Activated CD4-positive, alpha-beta T cell treated with anti-CD3 and anti-CD28 coated beads for 36 hours (primary cell): ENCODE measurements around the gene DAB1. TPM values are rescaled to one million over a fixed set of nuclear protein-coding genes. Genes with fewer than 3 reads are reported as not detected.

Source experiments
- ATAC-seq: fragments of 200-7000 bp; cut with Tn5 transposase; one replicate; pipeline ENCODE4 v1.10.0; 2021; ENCODE audit warnings: mild to moderate bottlenecking, moderate library complexity
- CTCF ChIA-PET: fragments of 350-600 bp; sonication (Branson Sonifier 250); formaldehyde crosslinking; loops from one replicate; lab custom pipeline; 2021; ENCODE audit warnings: antibody characterized with exemption; lab: Charles Lee
- POLR2A ChIA-PET: fragments of 350-600 bp; sonication (Branson Sonifier 250); formaldehyde crosslinking; loops from one replicate; lab custom pipeline; 2021; ENCODE audit warnings: antibody characterized with exemption, inconsistent platforms; lab: Charles Lee
- DNase-seq: peaks from one replicate; pipeline ENCODE4 v3.0.0-alpha.2; 2020
- H3K27ac Mint-ChIP-seq: one replicate; pipeline ENCODE4 v1.8.0; 2021; ENCODE audit warnings: mixed read lengths
- H3K27me3 Mint-ChIP-seq: one replicate; pipeline ENCODE4 v1.8.0; 2021; ENCODE audit warnings: mixed read lengths
- H3K36me3 Mint-ChIP-seq: one replicate; pipeline ENCODE4 v1.8.0; 2021; ENCODE audit warnings: low read depth, mixed read lengths
- H3K4me1 Mint-ChIP-seq: one replicate; pipeline ENCODE4 v1.8.0; 2021; ENCODE audit warnings: mixed read lengths
- H3K4me3 Mint-ChIP-seq: one replicate; pipeline ENCODE4 v1.8.0; 2021; ENCODE audit warnings: mild to moderate bottlenecking, moderate library complexity, mixed read lengths
- H3K9me3 Mint-ChIP-seq: one replicate; pipeline ENCODE4 v1.8.0; 2021; ENCODE audit warnings: low read depth, mixed read lengths
- intact Hi-C, 2 experiments: fragments of 100-400 bp; cut with DNase I in 1 of 2; cut with micrococcal nuclease in 1 of 2; formaldehyde crosslinking; loops; one replicate each; pipeline versions ENCODE4 v1.14.2 to v1.15.1; 2022 to 2024; cut with DNase I, micrococcal nuclease
- total RNA-seq, 2 experiments: library from RNA; stranded (reverse); gene quantifications; one replicate each; pipeline ENCODE4 v1.2.3, GENCODE V29; 2021

Gene DAB1
- total RNA-seq, 2 experiments from 2014 or later, result 0.11 TPM; not detected in 1

DNA sequence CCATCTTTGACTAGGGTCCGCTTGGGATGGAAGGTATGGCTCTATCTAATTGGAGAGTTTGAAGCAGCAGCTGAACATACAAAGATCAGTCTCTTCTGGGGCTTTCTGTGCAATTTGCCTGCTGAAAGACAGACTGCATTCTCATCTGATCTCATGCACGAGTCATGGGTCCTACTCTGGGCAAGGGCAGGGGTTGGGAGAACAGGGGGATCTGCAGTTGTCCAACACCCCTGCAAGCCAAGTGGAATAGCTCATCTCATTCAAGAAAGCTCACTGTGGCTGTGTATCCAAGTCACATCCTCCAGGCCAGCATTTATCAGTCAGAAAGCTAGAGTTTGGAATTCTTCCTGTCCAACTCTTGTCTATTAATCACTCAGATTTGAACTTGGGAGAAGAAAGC is 280.9 kb downstream of the DAB1 start:
- no peak overlapping the region for H3K4me3 Mint-ChIP-seq
- POLR2A ChIA-PET, result no interaction called here
- H3K27me3 Mint-ChIP-seq, result peaks cover 2% of the 10 kb centered on the region
- intact Hi-C loops, result no loop called here
- DNase-seq, result no peak
- no peak overlapping the region for H3K27ac Mint-ChIP-seq
- no peaks in the 10 kb centered on the region for H3K4me1 Mint-ChIP-seq
- no peak for ATAC-seq
- no peaks in the 10 kb centered on the region for H3K36me3 Mint-ChIP-seq
- H3K9me3 Mint-ChIP-seq, result no peaks in the 10 kb centered on the region
- CTCF ChIA-PET, result no interaction called here

DNA sequence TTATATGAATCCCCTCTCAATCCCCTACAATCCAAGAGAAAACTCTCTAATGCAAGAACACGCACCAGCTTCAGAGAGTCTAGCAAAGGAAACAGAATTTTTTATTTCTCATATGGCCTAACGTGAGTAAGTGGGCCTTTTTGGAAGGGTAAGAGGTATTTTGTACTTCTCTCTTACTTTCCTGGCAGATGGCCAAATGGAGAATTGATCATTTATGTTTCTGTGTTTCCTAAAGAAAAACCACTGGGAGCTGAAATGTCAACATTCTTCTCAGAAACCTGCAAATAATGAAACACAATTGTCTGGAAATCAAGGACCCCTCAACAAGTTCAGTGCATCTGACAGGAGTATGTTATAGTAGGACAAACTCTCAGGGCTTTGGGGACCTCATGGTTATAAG is 281.7 kb downstream of the DAB1 start:
- intact Hi-C loops, result no loop called here
- DNase-seq, result no peak
- no peak for ATAC-seq
- Mint-ChIP-seq H3K4me3 (no peak overlapping the region), H3K9me3 (no peaks in the 10 kb centered on the region), H3K27ac (no peak overlapping the region), H3K27me3 (peaks cover 2% of the 10 kb centered on the region), H3K36me3 (no peaks in the 10 kb centered on the region), H3K4me1 (no peaks in the 10 kb centered on the region)
- POLR2A ChIA-PET, result no interaction called here
- CTCF ChIA-PET, result no interaction called here

DNA sequence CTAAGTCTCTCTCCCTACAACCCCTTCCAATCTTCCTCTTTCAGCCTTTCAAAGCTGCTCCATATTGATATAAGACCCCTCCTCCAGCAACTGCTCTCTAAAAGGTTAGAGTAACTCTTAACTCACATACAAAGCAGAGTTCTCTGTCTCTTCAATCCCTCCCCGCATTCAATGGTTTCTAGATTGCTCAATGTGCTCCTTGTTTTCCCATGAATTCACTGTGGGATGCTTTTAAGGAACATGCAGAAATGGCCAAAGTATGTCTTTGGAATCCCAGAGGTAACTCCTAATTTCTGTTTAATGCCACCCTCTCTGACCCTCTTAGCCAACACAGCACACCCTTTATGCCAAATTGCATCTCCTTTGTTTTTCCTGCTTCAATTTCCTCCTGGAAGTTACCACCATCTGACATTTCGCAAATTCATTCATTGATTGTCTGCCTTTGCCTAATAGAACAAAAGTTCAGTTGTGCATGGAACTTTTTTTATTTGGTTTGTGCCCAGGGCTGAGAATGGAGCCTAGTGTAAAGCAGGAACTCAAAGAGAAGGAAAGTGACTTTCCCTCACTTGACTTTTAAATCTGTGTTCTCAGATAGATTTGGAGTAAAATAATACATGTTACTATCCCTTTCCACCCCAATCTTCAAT is 285.3 kb downstream of the DAB1 start:
- no peaks in the 10 kb centered on the region for H3K9me3 Mint-ChIP-seq
- H3K27me3 Mint-ChIP-seq, result peaks cover 2% of the 10 kb centered on the region
- no peaks in the 10 kb centered on the region for H3K4me1 Mint-ChIP-seq
- DNase-seq (no peak), ATAC-seq (no peak)
- no peaks in the 10 kb centered on the region for H3K36me3 Mint-ChIP-seq
- H3K4me3 Mint-ChIP-seq, result no peak overlapping the region
- POLR2A ChIA-PET, result no interaction called here
- CTCF ChIA-PET, result no interaction called here
- no peak overlapping the region for H3K27ac Mint-ChIP-seq
- intact Hi-C loops, result no loop called here

DNA sequence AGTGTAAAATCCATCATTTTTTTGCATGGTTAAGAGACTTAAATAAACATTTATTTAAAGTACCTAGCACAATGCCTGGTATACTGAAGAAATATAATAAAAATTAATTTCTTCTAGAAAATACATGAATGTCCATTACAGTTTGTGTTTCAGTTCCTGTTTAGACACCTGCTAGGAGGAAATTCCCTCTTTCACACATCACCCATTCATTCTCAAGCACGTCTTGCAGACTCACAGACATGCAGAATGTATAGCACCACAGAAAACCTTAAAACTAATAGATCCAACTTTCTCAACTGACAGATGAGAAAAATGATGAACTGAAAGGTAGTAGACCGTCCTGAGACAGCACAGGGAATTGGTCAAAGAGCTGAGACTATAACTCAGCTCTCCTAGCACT is 285.9 kb downstream of the DAB1 start:
- Mint-ChIP-seq H3K27ac (no peak overlapping the region), H3K4me1 (no peaks in the 10 kb centered on the region), H3K4me3 (no peak overlapping the region), H3K27me3 (peaks cover under 1% of the 10 kb centered on the region), H3K36me3 (no peaks in the 10 kb centered on the region), H3K9me3 (no peaks in the 10 kb centered on the region)
- ATAC-seq, result no peak
- ChIA-PET POLR2A (no interaction called here), CTCF (no interaction called here)
- DNase-seq, result no peak
- intact Hi-C loops, result no loop called here

DNA sequence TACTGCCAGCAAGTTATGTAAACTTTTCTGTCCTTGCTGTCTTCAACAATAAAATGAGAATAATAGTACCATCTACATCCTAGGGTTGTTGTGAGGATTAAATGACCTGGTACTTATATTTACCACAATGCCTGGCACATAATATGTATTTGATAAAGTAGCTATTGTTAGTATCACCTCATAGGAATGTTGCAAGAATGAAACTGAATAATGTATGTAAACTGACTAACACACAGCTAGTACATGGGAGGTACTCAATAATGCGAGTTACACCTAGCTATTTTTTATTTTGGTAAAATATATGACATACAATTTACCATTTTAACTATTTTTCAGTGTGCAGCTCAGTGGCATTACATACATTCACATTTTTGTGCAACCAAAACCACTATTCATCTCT is 289.1 kb downstream of the DAB1 start:
- peaks cover 2% of the 10 kb centered on the region for H3K27me3 Mint-ChIP-seq
- H3K9me3 Mint-ChIP-seq, result no peaks in the 10 kb centered on the region
- DNase-seq (no peak), ATAC-seq (no peak)
- H3K4me3 Mint-ChIP-seq, result no peak overlapping the region
- no peak overlapping the region for H3K27ac Mint-ChIP-seq
- ChIA-PET CTCF (no interaction called here), POLR2A (no interaction called here)
- intact Hi-C loops, result no loop called here
- H3K36me3 Mint-ChIP-seq, result no peaks in the 10 kb centered on the region
- H3K4me1 Mint-ChIP-seq, result no peaks in the 10 kb centered on the region

DNA sequence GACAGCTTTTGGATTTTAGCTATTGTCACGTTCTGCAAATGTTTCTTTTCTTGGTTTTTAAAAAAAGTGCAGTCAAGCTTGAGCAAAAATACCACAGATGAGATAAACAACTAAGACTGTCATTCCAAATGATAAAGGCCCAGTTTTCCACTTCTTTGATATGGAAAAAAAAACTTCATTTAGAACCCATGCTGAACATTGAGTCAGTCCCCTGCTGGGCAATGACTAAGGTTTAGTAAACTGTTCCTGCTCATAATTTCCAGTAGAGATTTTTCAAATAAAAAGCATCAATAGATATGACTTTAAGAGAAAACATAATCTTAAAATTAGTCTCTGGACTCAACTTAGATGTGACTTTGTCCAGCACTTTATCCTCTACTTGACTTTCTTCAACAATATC is 290.2 kb downstream of the DAB1 start:
- POLR2A ChIA-PET, result no interaction called here
- DNase-seq, result no peak
- Mint-ChIP-seq H3K36me3 (no peaks in the 10 kb centered on the region), H3K4me1 (no peaks in the 10 kb centered on the region), H3K9me3 (no peaks in the 10 kb centered on the region), H3K27me3 (peaks cover 3% of the 10 kb centered on the region), H3K27ac (no peak overlapping the region), H3K4me3 (no peak overlapping the region)
- no peak for ATAC-seq
- intact Hi-C loops, result no loop called here
- CTCF ChIA-PET, result no interaction called here

DNA sequence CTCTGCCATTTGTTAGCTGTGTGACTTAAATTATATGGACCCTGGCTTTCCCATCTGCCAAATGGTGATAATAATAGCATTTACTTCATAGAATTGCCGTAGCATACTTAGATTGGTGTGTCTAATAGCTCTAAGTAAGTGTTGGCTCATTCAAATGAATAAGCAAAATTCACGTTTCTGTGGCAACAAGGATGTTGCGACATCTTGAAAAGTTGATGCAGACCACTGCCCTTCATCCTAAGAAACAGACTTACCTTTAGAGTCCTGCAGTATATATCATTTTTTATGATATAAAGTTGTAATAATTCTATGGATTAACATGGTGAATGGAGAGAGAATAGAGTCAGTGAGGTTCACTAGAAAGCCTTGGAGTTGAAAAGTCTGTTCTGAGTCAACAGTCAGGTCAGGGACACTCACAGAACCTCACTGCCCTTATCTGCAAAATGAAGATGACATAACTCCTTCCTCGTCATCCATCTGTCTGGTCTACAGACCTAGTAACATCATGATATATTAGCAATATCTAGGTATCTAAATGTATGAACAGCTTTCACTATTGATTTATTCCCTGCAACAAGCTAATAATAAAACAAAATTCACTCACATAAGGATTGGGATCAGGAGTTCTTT is 290.8 kb downstream of the DAB1 start:
- DNase-seq, result no peak
- Mint-ChIP-seq H3K27ac (no peak overlapping the region), H3K4me3 (no peak overlapping the region), H3K36me3 (no peaks in the 10 kb centered on the region), H3K9me3 (no peaks in the 10 kb centered on the region), H3K4me1 (no peaks in the 10 kb centered on the region), H3K27me3 (peaks cover 3% of the 10 kb centered on the region)
- ATAC-seq, result no peak
- POLR2A ChIA-PET, result no interaction called here
- intact Hi-C loops, result no loop called here
- CTCF ChIA-PET, result no interaction called here

DNA sequence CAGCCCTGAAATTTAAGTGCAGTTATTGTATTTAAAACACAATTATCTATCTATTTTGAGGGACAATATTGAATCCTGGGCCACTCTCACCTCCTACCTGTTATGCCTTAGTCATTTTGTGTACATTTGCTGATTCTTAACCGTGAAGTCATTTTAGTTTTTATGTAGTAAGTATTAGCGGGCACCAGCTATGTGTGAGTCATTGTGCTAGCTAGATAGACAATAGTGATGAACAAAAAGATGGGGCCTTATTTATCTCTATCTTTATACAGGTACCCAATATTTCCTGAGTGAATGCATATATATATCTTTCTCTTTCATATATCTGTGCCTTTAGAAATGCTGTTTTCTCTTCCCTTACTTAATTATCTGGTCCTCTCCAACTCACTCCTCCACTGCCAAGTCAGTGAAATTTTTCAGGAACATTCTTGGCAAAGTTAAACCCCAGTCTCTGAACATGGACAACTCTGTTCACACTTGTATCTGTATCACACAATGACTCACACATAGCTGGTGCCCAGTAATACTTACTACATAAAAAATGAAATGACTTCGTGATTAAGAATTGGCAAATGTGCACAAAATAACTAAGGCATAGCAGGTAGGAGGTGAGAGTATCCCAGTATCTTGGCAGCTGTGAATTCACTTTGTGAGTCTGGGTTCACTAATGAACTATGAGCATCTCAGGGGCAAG is 292.0 kb downstream of the DAB1 start:
- no peak for DNase-seq
- Mint-ChIP-seq H3K4me1 (no peaks in the 10 kb centered on the region), H3K4me3 (no peak overlapping the region), H3K36me3 (no peaks in the 10 kb centered on the region), H3K9me3 (no peaks in the 10 kb centered on the region), H3K27me3 (peaks cover 3% of the 10 kb centered on the region), H3K27ac (no peak overlapping the region)
- POLR2A ChIA-PET, result no interaction called here
- no peak for ATAC-seq
- intact Hi-C loops, result no loop called here
- CTCF ChIA-PET, result no interaction called here

DNA sequence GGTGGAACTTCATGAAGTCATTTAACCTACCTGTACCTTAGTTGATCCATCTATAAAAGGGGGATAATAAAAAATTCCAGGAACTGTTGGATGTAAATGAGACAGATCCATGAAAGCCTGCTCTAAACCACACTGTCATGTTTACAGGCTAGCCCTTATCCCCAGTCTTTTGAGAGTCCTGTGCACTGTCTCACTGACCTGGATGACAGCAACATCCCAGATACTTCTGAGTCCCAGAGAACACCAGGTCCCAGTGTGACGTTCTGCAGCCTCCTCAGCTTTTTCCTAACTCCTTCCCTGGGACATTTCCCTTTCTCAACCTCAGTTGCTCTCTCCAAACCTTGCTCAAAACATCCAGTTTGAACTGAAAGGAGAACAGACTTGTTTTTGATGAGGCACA is 292.6 kb downstream of the DAB1 start:
- Mint-ChIP-seq H3K27me3 (peaks cover 6% of the 10 kb centered on the region), H3K36me3 (no peaks in the 10 kb centered on the region), H3K27ac (no peak overlapping the region), H3K9me3 (no peaks in the 10 kb centered on the region), H3K4me3 (no peak overlapping the region), H3K4me1 (no peaks in the 10 kb centered on the region)
- intact Hi-C loops, result no loop called here
- ChIA-PET POLR2A (no interaction called here), CTCF (no interaction called here)
- no peak for DNase-seq
- no peak for ATAC-seq

DNA sequence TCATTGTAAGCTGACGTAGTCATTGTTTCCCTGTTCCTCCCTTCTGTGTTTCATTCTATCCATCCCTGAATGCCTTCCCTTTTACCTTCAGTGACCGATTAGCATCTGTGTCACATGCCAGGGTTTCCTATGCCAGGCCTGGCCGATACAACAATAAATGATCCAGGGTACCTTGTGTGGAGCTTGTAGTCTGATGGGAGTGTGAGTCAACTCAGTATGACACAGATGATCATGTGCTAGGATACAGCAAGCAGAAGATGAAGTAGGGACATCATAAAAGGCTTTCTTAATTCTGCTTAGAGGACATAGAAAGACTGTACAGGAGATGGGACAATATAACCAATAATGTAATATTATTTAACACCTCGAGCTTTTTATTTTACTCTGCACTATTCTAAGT is 294.0 kb downstream of the DAB1 start:
- no peak overlapping the region for H3K4me3 Mint-ChIP-seq
- H3K27ac Mint-ChIP-seq, result no peak overlapping the region
- H3K4me1 Mint-ChIP-seq, result no peaks in the 10 kb centered on the region
- DNase-seq, result no peak
- intact Hi-C loops, result no loop called here
- H3K36me3 Mint-ChIP-seq, result no peaks in the 10 kb centered on the region
- no peak for ATAC-seq
- peaks cover 6% of the 10 kb centered on the region for H3K27me3 Mint-ChIP-seq
- no peaks in the 10 kb centered on the region for H3K9me3 Mint-ChIP-seq
- POLR2A ChIA-PET, result no interaction called here
- CTCF ChIA-PET, result no interaction called here

DNA sequence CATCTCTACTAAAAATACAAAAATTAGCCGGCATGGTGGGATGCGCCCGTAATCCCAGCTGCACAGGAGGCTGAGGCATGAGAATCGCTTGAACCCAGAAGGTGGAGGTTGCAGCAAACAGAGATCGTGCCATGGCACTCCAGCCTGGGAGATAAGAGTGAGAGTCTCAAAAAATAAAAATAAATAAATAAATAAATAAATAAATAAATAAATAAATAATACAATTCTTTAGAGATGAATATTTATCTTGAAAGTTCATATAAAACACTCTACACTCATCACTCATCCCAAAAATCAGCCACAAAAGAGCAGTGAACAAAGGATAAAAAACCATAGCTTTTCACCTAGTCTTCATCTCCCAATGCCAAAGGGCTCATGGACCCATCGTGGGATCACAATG is 295.9 kb downstream of the DAB1 start:
- Mint-ChIP-seq H3K27me3 (peaks cover 6% of the 10 kb centered on the region), H3K4me3 (no peak overlapping the region), H3K4me1 (no peaks in the 10 kb centered on the region), H3K27ac (no peak overlapping the region), H3K9me3 (no peaks in the 10 kb centered on the region), H3K36me3 (no peaks in the 10 kb centered on the region)
- intact Hi-C loops, result no loop called here
- ChIA-PET CTCF (no interaction called here), POLR2A (no interaction called here)
- DNase-seq (no peak), ATAC-seq (no peak)

DNA sequence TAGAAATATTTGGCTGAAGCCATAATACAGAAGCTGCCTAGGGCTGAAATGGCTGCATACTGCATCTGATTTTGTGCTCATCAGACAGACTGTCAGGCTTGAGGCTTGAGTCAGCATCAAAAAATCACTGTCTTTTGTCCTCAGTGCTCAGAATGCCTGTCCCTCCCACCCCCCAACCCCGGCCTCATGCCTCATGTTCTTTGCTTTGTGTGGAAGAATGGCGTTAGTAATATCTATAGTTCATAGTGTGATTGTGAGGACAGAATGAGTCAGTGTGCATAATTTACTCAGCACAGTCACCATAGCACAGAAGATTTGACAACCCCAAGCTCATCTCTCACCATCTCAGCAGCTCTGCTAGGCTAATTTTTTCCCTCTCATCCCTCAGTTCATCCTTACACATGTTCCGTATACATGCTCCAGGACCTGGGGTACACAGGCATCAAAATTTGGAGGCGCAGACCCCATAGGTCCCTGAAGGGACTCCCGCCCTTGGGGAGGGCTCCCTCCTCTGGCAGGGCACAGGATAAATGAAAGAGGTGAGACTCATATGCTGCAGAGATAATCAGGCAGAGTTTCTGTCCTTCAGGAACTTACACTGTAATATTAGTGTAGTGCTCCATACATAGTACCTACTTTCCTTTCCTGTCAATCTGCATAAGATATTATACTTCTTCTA is 299.0 kb downstream of the DAB1 start:
- no peak overlapping the region for H3K4me3 Mint-ChIP-seq
- intact Hi-C loops, result no loop called here
- ChIA-PET POLR2A (no interaction called here), CTCF (no interaction called here)
- ATAC-seq, result peak; percentile 95
- no peaks in the 10 kb centered on the region for H3K9me3 Mint-ChIP-seq
- no peaks in the 10 kb centered on the region for H3K36me3 Mint-ChIP-seq
- peak; percentile 33 for DNase-seq
- no peak overlapping the region for H3K27ac Mint-ChIP-seq
- H3K27me3 Mint-ChIP-seq, result peaks cover 12% of the 10 kb centered on the region
- no peaks in the 10 kb centered on the region for H3K4me1 Mint-ChIP-seq
